Measurements from ENCODE around the gene NCOA3. TPM values are rescaled to one million over a fixed set of nuclear protein-coding genes. Genes with fewer than 3 reads are reported as not detected.
"Not testable (repeated sequence)": the region's sequence is repeated elsewhere in the genome, so short reads cannot be mapped to it uniquely, and the experiment has no call there.

The NCOA3 gene
- polyA plus RNA-seq, 4 donors, result 37.1 to 39.3 (median 38.4) TPM

GRCh38 chr20:47533518-47534062 lies 31.9 kb downstream of the NCOA3 start:
- no peak for DNase-seq (ENCODE audit: low read depth in 4 of 4, low spot score in 3 of 4)

- DNase-seq (ENCODE audit: low read depth in 4 of 4, low spot score in 3 of 4), result no peak
These were observed 32.7 kb downstream of the NCOA3 start for GRCh38 chr20:47534405-47534804.

- no peak for DNase-seq (ENCODE audit: low read depth in 4 of 4, low spot score in 3 of 4)
These were observed 33.4 kb downstream of the NCOA3 start for GRCh38 chr20:47535088-47535487.

- DNase-seq (ENCODE audit: low read depth in 4 of 4, low spot score in 3 of 4), result no peak
These were observed 34.3 kb downstream of the NCOA3 start for GRCh38 chr20:47535994-47536393.

GRCh38 chr20:47540443-47541354 lies 39.0 kb downstream of the NCOA3 start:
- DNase-seq (ENCODE audit: low read depth in 4 of 4, low spot score in 3 of 4), result no peak

- DNase-seq (ENCODE audit: low read depth in 4 of 4, low spot score in 3 of 4), result no peak
These were observed 39.8 kb downstream of the NCOA3 start for GRCh38 chr20:47541355-47541922.

GRCh38 chr20:47543006-47543431 lies 41.3 kb downstream of the NCOA3 start:
- no peak for DNase-seq (ENCODE audit: low read depth in 4 of 4, low spot score in 3 of 4)

- DNase-seq (ENCODE audit: low read depth in 4 of 4, low spot score in 3 of 4), result no peak
These were observed 42.6 kb downstream of the NCOA3 start for GRCh38 chr20:47544240-47544639.

- no peak for DNase-seq (ENCODE audit: low read depth in 4 of 4, low spot score in 3 of 4)
These were observed 43.2 kb downstream of the NCOA3 start for GRCh38 chr20:47544852-47545251.

- DNase-seq (ENCODE audit: low read depth in 4 of 4, low spot score in 3 of 4), result no peak
These were observed 43.8 kb downstream of the NCOA3 start for GRCh38 chr20:47545499-47545898.

GRCh38 chr20:47546184-47547033 lies 44.7 kb downstream of the NCOA3 start:
- no peak for DNase-seq (ENCODE audit: low read depth in 4 of 4, low spot score in 3 of 4)

- no peak for DNase-seq (ENCODE audit: low read depth in 4 of 4, low spot score in 3 of 4)
These were observed 45.3 kb downstream of the NCOA3 start for GRCh38 chr20:47547034-47547387.

- DNase-seq (ENCODE audit: low read depth in 4 of 4, low spot score in 3 of 4), result no peak
These were observed 48.0 kb downstream of the NCOA3 start for GRCh38 chr20:47549671-47550070.

GRCh38 chr20:47551222-47551621 lies 49.5 kb downstream of the NCOA3 start:
- no peak for DNase-seq (ENCODE audit: low read depth in 4 of 4, low spot score in 3 of 4)

- no peak for DNase-seq (ENCODE audit: low read depth in 4 of 4, low spot score in 3 of 4)
These were observed 50.2 kb downstream of the NCOA3 start for GRCh38 chr20:47551841-47552240.

GRCh38 chr20:47552996-47553395 lies 51.3 kb downstream of the NCOA3 start:
- DNase-seq (ENCODE audit: low read depth in 4 of 4, low spot score in 3 of 4), result no peak

GRCh38 chr20:47553594-47554235 lies 52.0 kb downstream of the NCOA3 start:
- not testable (repeated sequence) for DNase-seq (ENCODE audit: low read depth in 4 of 4, low spot score in 3 of 4)

GRCh38 chr20:47554283-47554682 lies 52.6 kb downstream of the NCOA3 start:
- DNase-seq (ENCODE audit: low read depth in 4 of 4, low spot score in 3 of 4), result not testable (repeated sequence)

GRCh38 chr20:47557218-47557617 lies 55.5 kb downstream of the NCOA3 start:
- no peak for DNase-seq (ENCODE audit: low read depth in 4 of 4, low spot score in 3 of 4)

- DNase-seq (ENCODE audit: low read depth in 4 of 4, low spot score in 3 of 4), result no peak
These were observed 56.1 kb downstream of the NCOA3 start for GRCh38 chr20:47557791-47558190.

Measured in left renal pelvis (tissue), 4 donors.